A673 (cell line): ENCODE results near the gene ABI3. TPM values are rescaled to one million over a fixed set of nuclear protein-coding genes. Genes with fewer than 3 reads are reported as not detected.

Experiments
- BruUV-seq: library from RNA; stranded (reverse); fragments of 400-500 nt; replicated peaks from 2 replicates; lab custom pipeline; 2021; lab: Mats Ljungman, UMichigan
- CTCF ChIA-PET: fragments of 300-600 bp; sonication (Branson Sonifier 250); formaldehyde crosslinking; loops from one replicate; lab custom pipeline; 2022; ENCODE audit warnings: antibody characterized with exemption; lab: Charles Lee
- POLR2A ChIA-PET: fragments of 300-600 bp; sonication (Branson Sonifier 250); formaldehyde crosslinking; loops from one replicate; lab custom pipeline; 2022; ENCODE audit warnings: antibody characterized with exemption; ENCODE audit not compliant: low non-redundant PET; lab: Charles Lee
- DNase-seq: peaks from one replicate; pipeline ENCODE4 v3.0.0-alpha.2; 2015; ENCODE audit warnings: low spot score
- H3K27ac ChIP-seq: fragments of 200-600 bp; sonication (generic); 2 replicates; pipeline ENCODE4 v1.5.1; 2016; ENCODE audit warnings: mixed run types, low read depth, mild to moderate bottlenecking, mixed read lengths, antibody characterized with exemption, low read length; ENCODE audit not compliant: poor library complexity, severe bottlenecking
- H3K27me3 ChIP-seq: fragments of 200-600 bp; sonication (generic); replicated peaks from 2 replicates; pipeline ENCODE4 v1.6.1; 2017; ENCODE audit warnings: mixed run types, low read depth, mild to moderate bottlenecking, mixed read lengths, antibody characterized with exemption, low read length; ENCODE audit not compliant: insufficient read depth, poor library complexity
- H3K36me3 ChIP-seq: fragments of 200-600 bp; sonication (generic); 2 replicates; pipeline ENCODE4 v1.6.1; 2016; ENCODE audit warnings: mixed run types, mild to moderate bottlenecking, mixed read lengths, antibody characterized with exemption, low read length; ENCODE audit not compliant: insufficient read depth, poor library complexity, severe bottlenecking
- H3K4me1 ChIP-seq: fragments of 200-600 bp; sonication (generic); 2 replicates; pipeline ENCODE4 v1.6.1; 2017; ENCODE audit warnings: mixed run types, mild to moderate bottlenecking, mixed read lengths, antibody characterized with exemption, low read length; ENCODE audit not compliant: insufficient read depth, poor library complexity, severe bottlenecking
- H3K4me3 ChIP-seq: fragments of 200-600 bp; sonication (generic); 2 replicates; pipeline ENCODE4 v1.5.1; 2016; ENCODE audit warnings: low read depth, mixed run types, mild to moderate bottlenecking, mixed read lengths, low read length; ENCODE audit not compliant: poor library complexity, severe bottlenecking
- H3K9me3 ChIP-seq: fragments of 200-600 bp; sonication (generic); 2 replicates; pipeline ENCODE4 v1.6.1; 2016; ENCODE audit warnings: mixed run types, low read depth, mild to moderate bottlenecking, mixed read lengths, antibody characterized with exemption, low read length; ENCODE audit not compliant: poor library complexity, severe bottlenecking
- CTCF ChIP-seq: fragments of 300-800, 200-600 bp; sonication (generic); conservative IDR thresholded peaks from 2 replicates; pipeline ENCODE4 v1.5.1; 2017; ENCODE audit warnings: low read depth, mild to moderate bottlenecking, antibody characterized with exemption, low read length, moderate library complexity, mixed read lengths
- EZH2 ChIP-seq: fragments of 200-600 bp; sonication (generic); IDR thresholded peaks from 2 replicates; pipeline ENCODE4 v1.6.1; 2017; ENCODE audit warnings: borderline replicate concordance, low read depth, mild to moderate bottlenecking, mixed read lengths, antibody characterized with exemption, low read length; ENCODE audit not compliant: poor library complexity, severe bottlenecking
- intact Hi-C: fragments of 100-400 bp; cut with micrococcal nuclease; formaldehyde crosslinking; loops from one replicate; pipeline ENCODE4 v1.10.0; 2022; ENCODE audit not compliant: unreplicated experiment
- total RNA-seq: library from RNA; stranded (reverse); gene quantifications from 2 replicates; pipeline ENCODE4 v1.2.3, GENCODE V29; 2021

Gene ABI3
- total RNA-seq, 1 experiment from 2014 or later = 9.7 TPM

GRCh38 chr17:49224997-49225337, 14.5 kb downstream of the ABI3 start:
- intact Hi-C loops = loop anchor here (5.0 to 10.0 kb wide), 3 partner anchors 33 to 550 kb away; no protein-coding TSS in a partner anchor
- Histone ChIP-seq H3K4me3 (no peak overlapping the region), H3K27me3 (no peaks in the 10 kb centered on the region), H3K4me1 (peaks cover 22% of the 10 kb centered on the region), H3K27ac (peak overlapping the region; percentile 86), H3K36me3 (peaks cover 35% of the 10 kb centered on the region), H3K9me3 (no peaks in the 10 kb centered on the region)
- no peak for DNase-seq
- ChIA-PET POLR2A (no interaction called here), CTCF (no interaction called here)
- BruUV-seq = no TSS peak
- TF ChIP-seq EZH2 (no peak), CTCF (no peak)

- BruUV-seq = no TSS peak
- Histone ChIP-seq H3K27ac (peak overlapping the region; percentile 86), H3K4me3 (no peak overlapping the region), H3K36me3 (peaks cover 31% of the 10 kb centered on the region), H3K9me3 (no peaks in the 10 kb centered on the region), H3K4me1 (peaks cover 22% of the 10 kb centered on the region), H3K27me3 (no peaks in the 10 kb centered on the region)
- POLR2A ChIA-PET = no interaction called here
- intact Hi-C loops = loop anchor here (2.0 to 10.0 kb wide), 4 partner anchors 33 to 551 kb away; no protein-coding TSS in a partner anchor
- CTCF ChIA-PET = interaction anchor here (0.6 kb wide), 1 partner anchor 1003 kb away, joined by 6 read pairs; no protein-coding TSS in a partner anchor
- DNase-seq = no peak
- TF ChIP-seq CTCF = no peak
- no peak for TF ChIP-seq EZH2
These were observed 15.2 kb downstream of the ABI3 start for GRCh38 chr17:49225554-49226236.

GRCh38 chr17:49226771-49227435, 16.4 kb downstream of the ABI3 start:
- BruUV-seq = no TSS peak
- TF ChIP-seq CTCF (no peak), EZH2 (no peak)
- Histone ChIP-seq H3K27me3 (no peaks in the 10 kb centered on the region), H3K4me1 (peaks cover 22% of the 10 kb centered on the region), H3K27ac (peak overlapping the region; percentile 86), H3K4me3 (no peak overlapping the region), H3K36me3 (peaks cover 31% of the 10 kb centered on the region), H3K9me3 (no peaks in the 10 kb centered on the region)
- ChIA-PET CTCF (interaction anchor here (0.6 to 1.6 kb wide), 6 partner anchors 47 to 1004 kb away, joined by 3 to 6 read pairs (median 4); no protein-coding TSS in a partner anchor), POLR2A (no interaction called here)
- DNase-seq = no peak
- intact Hi-C loops = loop anchor here (2.0 to 10.0 kb wide), 4 partner anchors 35 to 552 kb away; no protein-coding TSS in a partner anchor
